SK-N-SH (cell line): ENCODE measurements around the gene CRLF2. TPM values are rescaled to one million over a fixed set of nuclear protein-coding genes. Genes with fewer than 3 reads are reported as not detected.

Experiments used
- CTCF ChIA-PET: fragments of 300-600, 350-600 bp; formaldehyde crosslinking; extraction: SDS; loops from one replicate; lab custom pipeline; 2021; lab: Yijun Ruan, JAX
- POLR2A ChIA-PET: fragments of 350-600 bp; sonication (Branson Sonifier 250); formaldehyde crosslinking; extraction: SDS; loops from one replicate; lab custom pipeline; 2020; ENCODE audit warnings: antibody characterized with exemption, inconsistent platforms; lab: Yijun Ruan, JAX
- DNase-seq: peaks from one replicate; pipeline ENCODE4 v3.0.0; 2012
- H2AFZ ChIP-seq: fragments of 200-600 bp; sonication (generic); 2 replicates; pipeline ENCODE4 v1.8.1; 2016; ENCODE audit warnings: antibody characterized with exemption, mild to moderate bottlenecking, low read depth
- H3F3A ChIP-seq: fragments of 200-600 bp; sonication (generic); replicated peaks from 2 replicates; pipeline ENCODE3; 2016; ENCODE audit warnings: antibody characterized with exemption, mild to moderate bottlenecking; ENCODE audit not compliant: insufficient read depth
- H3K27ac ChIP-seq, 2 experiments: fragments of 200-500 bp in 1 of 2; fragments of 200-600 bp in 1 of 2; sonication (Bioruptor generic) in 1 of 2; sonication (generic), shearing (Covaris generic) in 1 of 2; 2 replicates each; pipeline versions ENCODE4 v1.5.1 to v1.6.1; 2014 to 2016; ENCODE audit warnings: low read depth in 2 of 2, inconsistent platforms in 1 of 2, low read length in 1 of 2, mild to moderate bottlenecking in 1 of 2, mixed read lengths in 1 of 2
- H3K27me3 ChIP-seq: fragments of 200-600 bp; sonication (generic), shearing (Covaris generic); 2 replicates; pipeline ENCODE4 v1.6.1; 2016; ENCODE audit warnings: mixed run types; ENCODE audit not compliant: insufficient read depth
- H3K36me3 ChIP-seq, 2 experiments: fragments of 200-500 bp in 1 of 2; fragments of 200-600 bp in 1 of 2; sonication (Bioruptor generic) in 1 of 2; sonication (generic) in 1 of 2; replicated peaks in 1 of 2; 2 replicates each; pipeline versions ENCODE3 to v1.5.1; 2014 to 2016; ENCODE audit warnings: low read length in 1 of 2, mild to moderate bottlenecking in 1 of 2; ENCODE audit not compliant: insufficient read depth in 2 of 2, control insufficient read depth in 1 of 2
- H3K4me1 ChIP-seq, 2 experiments: fragments of 200-500 bp in 1 of 2; fragments of 200-600 bp in 1 of 2; sonication (Bioruptor generic) in 1 of 2; sonication (generic), shearing (Covaris generic) in 1 of 2; 2 replicates each; pipeline versions ENCODE4 v1.5.1 to v1.6.1; 2014 to 2016; ENCODE audit warnings: low read depth in 1 of 2, low read length in 1 of 2, mixed run types in 1 of 2; ENCODE audit not compliant: insufficient read depth in 2 of 2, control insufficient read depth in 1 of 2
- H3K4me2 ChIP-seq: fragments of 200-600 bp; sonication (generic), shearing (Covaris generic); 2 replicates; pipeline ENCODE4 v1.6.1; 2017; ENCODE audit warnings: mixed run types
- H3K4me3 ChIP-seq, 2 experiments: fragments of 200-500 bp in 1 of 2; fragments of 200-600 bp in 1 of 2; sonication (Bioruptor generic) in 1 of 2; sonication (generic), shearing (Covaris generic) in 1 of 2; 2 replicates each; pipeline versions ENCODE4 v1.5.1 to v1.8.1; 2014 to 2016; ENCODE audit warnings: low read depth in 2 of 2, inconsistent platforms in 1 of 2, low read length in 1 of 2, mild to moderate bottlenecking in 1 of 2, mixed read lengths in 1 of 2, moderate library complexity in 1 of 2
- H3K79me2 ChIP-seq: fragments of 200-600 bp; sonication (generic); 2 replicates; pipeline ENCODE4 v1.8.1; 2017; ENCODE audit warnings: mild to moderate bottlenecking; ENCODE audit not compliant: insufficient read depth
- H3K9ac ChIP-seq: fragments of 200-600 bp; sonication (generic); 2 replicates; pipeline ENCODE4 v1.6.1; 2017; ENCODE audit warnings: mixed run types
- H3K9me2 ChIP-seq: fragments of 200-600 bp; sonication (generic); 2 replicates; pipeline ENCODE4 v1.6.1; 2017; ENCODE audit warnings: mixed run types
- H3K9me3 ChIP-seq: fragments of 200-600 bp; sonication (generic); 2 replicates; pipeline ENCODE4 v1.6.1; 2017; ENCODE audit warnings: mixed run types, mild to moderate bottlenecking, moderate library complexity
- H4K20me1 ChIP-seq: fragments of 200-600 bp; sonication (generic); 2 replicates; pipeline ENCODE4 v1.6.1; 2017; ENCODE audit warnings: mild to moderate bottlenecking, mixed run types; ENCODE audit not compliant: insufficient read depth
- ELF1 ChIP-seq: IDR thresholded peaks from 2 replicates; pipeline ENCODE4 v1.4.0; 2012
- EZH2phosphoT487 ChIP-seq: fragments of 200-600 bp; sonication (generic); IDR thresholded peaks from 2 replicates; pipeline ENCODE4 v1.6.1; 2017; ENCODE audit warnings: low read depth, mixed run types, mild to moderate bottlenecking, antibody characterized with exemption, moderate library complexity, borderline replicate concordance
- FOSL2 ChIP-seq: IDR thresholded peaks from 2 replicates; pipeline ENCODE4 v1.4.0; 2012; ENCODE audit warnings: low read depth, mild to moderate bottlenecking, moderate library complexity, borderline replicate concordance
- FOXJ3 ChIP-seq: sonication (generic); formaldehyde crosslinking; IDR thresholded peaks from 2 replicates; pipeline ENCODE4 v1.5.1; 2020; ENCODE audit warnings: mild to moderate bottlenecking, missing genetic modification reagents
- FOXM1 ChIP-seq: IDR thresholded peaks from 2 replicates; pipeline ENCODE4 v1.4.0; 2012; ENCODE audit warnings: low read depth, mild to moderate bottlenecking
- GATA2 ChIP-seq: sonication (generic); formaldehyde crosslinking; IDR thresholded peaks from 2 replicates; pipeline ENCODE4 v1.5.0; 2020; ENCODE audit warnings: mild to moderate bottlenecking, missing genetic modification reagents
- IRF3 ChIP-seq: fragments of 150-350 bp; IDR thresholded peaks from 2 replicates; pipeline ENCODE4 v1.6.1; 2016; ENCODE audit warnings: mild to moderate bottlenecking, low read depth, low read length
- MAX ChIP-seq: IDR thresholded peaks from 2 replicates; pipeline ENCODE4 v1.4.0; 2012; ENCODE audit warnings: low read depth
- RFX5 ChIP-seq: IDR thresholded peaks from 2 replicates; pipeline ENCODE4 v1.6.1; 2012; ENCODE audit warnings: mild to moderate bottlenecking, improper control_type of control experiment, low read length
- RXRA ChIP-seq: IDR thresholded peaks from 2 replicates; pipeline ENCODE4 v1.4.0; 2012; ENCODE audit warnings: low read depth, mild to moderate bottlenecking, borderline replicate concordance
- SIN3A ChIP-seq: IDR thresholded peaks from 2 replicates; pipeline ENCODE4 v1.6.1; 2012; ENCODE audit warnings: low read depth, mild to moderate bottlenecking, low read length, moderate library complexity, borderline replicate concordance
- YY1 ChIP-seq: IDR thresholded peaks from 2 replicates; pipeline ENCODE4 v1.4.0; 2012; ENCODE audit warnings: low read depth, mild to moderate bottlenecking
- WGBS: methylation state at CpG from one replicate; pipeline ENCODE4 v1.1.6; 2017; ENCODE audit warnings: low lambda C conversion rate; 5-methylcytosine and 5-hydroxymethylcytosine counted together
- polyA plus RNA-seq, 3 experiments: library from polyadenylated mRNA; depleted of rRNA; stranded (reverse); fragments of >200 nt; gene quantifications; 2 replicates each; pipeline ENCODE4 v1.2.3, GENCODE V29; 2012
- TF ChIP-seq, protein P1 (sequence below): IDR thresholded peaks from 2 replicates; pipeline ENCODE4 v1.4.0; 2012; ENCODE audit warnings: low read depth, borderline replicate concordance
- TF ChIP-seq, protein P2 (sequence below): fragments of 200-600 bp; sonication (generic); IDR thresholded peaks from 2 replicates; pipeline ENCODE4 v1.6.1; 2017; ENCODE audit warnings: antibody characterized with exemption, mild to moderate bottlenecking, moderate library complexity

Gene CRLF2
- polyA plus RNA-seq, 1 of the 3 experiments (the other 2 are of a cell fraction), result not detected

GRCh38 chrX:1224954-1225353 lies 12.5 kb upstream of the CRLF2 start:
- H4K20me1 ChIP-seq, result no peaks in the 10 kb centered on the region
- H3F3A ChIP-seq, result no peaks in the 10 kb centered on the region
- H3K27me3 ChIP-seq, result peaks cover 16% of the 10 kb centered on the region; the same call in 1 of the 2 replicates
- POLR2A ChIA-PET, result no interaction called here
- H3K4me3 ChIP-seq, result no peak overlapping the region
- no peak overlapping the region for H3K27ac ChIP-seq
- no peaks in the 10 kb centered on the region for H3K79me2 ChIP-seq
- H3K36me3 ChIP-seq, result no peaks in the 10 kb centered on the region
- H3K4me1 ChIP-seq, result no peaks in the 10 kb centered on the region
- no peak for DNase-seq
- no peak overlapping the region for H3K9ac ChIP-seq
- no peaks in the 10 kb centered on the region for H3K9me3 ChIP-seq
- CTCF ChIA-PET, result no interaction called here
- H3K4me2 ChIP-seq, result no peak overlapping the region
- H3K9me2 ChIP-seq, result no peaks in the 10 kb centered on the region
- no peak overlapping the region for H2AFZ ChIP-seq
- no peak for TF ChIP-seq SIN3A
- TF ChIP-seq ELF1, result no peak
- no peak for TF ChIP-seq RFX5
- TF ChIP-seq, protein P1, sequence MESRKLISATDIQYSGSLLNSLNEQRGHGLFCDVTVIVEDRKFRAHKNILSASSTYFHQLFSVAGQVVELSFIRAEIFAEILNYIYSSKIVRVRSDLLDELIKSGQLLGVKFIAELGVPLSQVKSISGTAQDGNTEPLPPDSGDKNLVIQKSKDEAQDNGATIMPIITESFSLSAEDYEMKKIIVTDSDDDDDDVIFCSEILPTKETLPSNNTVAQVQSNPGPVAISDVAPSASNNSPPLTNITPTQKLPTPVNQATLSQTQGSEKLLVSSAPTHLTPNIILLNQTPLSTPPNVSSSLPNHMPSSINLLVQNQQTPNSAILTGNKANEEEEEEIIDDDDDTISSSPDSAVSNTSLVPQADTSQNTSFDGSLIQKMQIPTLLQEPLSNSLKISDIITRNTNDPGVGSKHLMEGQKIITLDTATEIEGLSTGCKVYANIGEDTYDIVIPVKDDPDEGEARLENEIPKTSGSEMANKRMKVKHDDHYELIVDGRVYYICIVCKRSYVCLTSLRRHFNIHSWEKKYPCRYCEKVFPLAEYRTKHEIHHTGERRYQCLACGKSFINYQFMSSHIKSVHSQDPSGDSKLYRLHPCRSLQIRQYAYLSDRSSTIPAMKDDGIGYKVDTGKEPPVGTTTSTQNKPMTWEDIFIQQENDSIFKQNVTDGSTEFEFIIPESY, result no peak
- TF ChIP-seq FOXJ3 (CRISPR knock-in tag), result no peak
- no peak for TF ChIP-seq FOXM1
- TF ChIP-seq IRF3, result no peak
- no peak for TF ChIP-seq MAX
- 3% methylated on average over 8 of the region's 8 CpGs for WGBS

DNA sequence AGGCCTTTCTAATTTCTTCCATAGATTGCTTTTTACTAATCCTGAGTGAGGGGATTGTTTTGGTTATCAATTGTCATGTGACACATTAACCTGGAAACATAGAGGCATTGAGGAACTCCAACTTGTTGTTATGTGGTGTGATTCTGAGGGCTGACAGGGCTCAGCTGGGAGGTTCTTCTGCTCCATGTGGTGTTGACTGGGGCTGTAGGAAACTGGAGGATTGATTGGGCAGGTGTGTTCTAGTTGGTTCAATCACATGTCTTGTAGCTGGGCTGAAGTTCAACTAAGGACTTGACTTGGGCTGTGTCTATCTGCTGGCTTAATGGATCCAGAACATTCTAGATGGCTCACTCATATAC lies 10.8 kb upstream of the CRLF2 start:
- Histone ChIP-seq H3K27ac (no peak overlapping the region), H3K4me2 (no peak overlapping the region), H2AFZ (no peak overlapping the region), H3K36me3 (no peaks in the 10 kb centered on the region), H3K4me3 (no peak overlapping the region), H3F3A (no peaks in the 10 kb centered on the region), H4K20me1 (no peaks in the 10 kb centered on the region), H3K9me3 (no peaks in the 10 kb centered on the region), H3K4me1 (no peaks in the 10 kb centered on the region), H3K9ac (no peak overlapping the region), H3K27me3 (no peaks in the 10 kb centered on the region), H3K79me2 (no peaks in the 10 kb centered on the region), H3K9me2 (no peaks in the 10 kb centered on the region)
- CTCF ChIA-PET, result no interaction called here
- POLR2A ChIA-PET, result no interaction called here
- no peak for DNase-seq
- no peak for TF ChIP-seq FOSL2
- no peak for TF ChIP-seq GATA2 (CRISPR knock-in tag)
- no peak for TF ChIP-seq IRF3
- TF ChIP-seq YY1, result no peak
- no peak for TF ChIP-seq EZH2phosphoT487
- no peak for TF ChIP-seq RFX5
- TF ChIP-seq, protein P2, sequence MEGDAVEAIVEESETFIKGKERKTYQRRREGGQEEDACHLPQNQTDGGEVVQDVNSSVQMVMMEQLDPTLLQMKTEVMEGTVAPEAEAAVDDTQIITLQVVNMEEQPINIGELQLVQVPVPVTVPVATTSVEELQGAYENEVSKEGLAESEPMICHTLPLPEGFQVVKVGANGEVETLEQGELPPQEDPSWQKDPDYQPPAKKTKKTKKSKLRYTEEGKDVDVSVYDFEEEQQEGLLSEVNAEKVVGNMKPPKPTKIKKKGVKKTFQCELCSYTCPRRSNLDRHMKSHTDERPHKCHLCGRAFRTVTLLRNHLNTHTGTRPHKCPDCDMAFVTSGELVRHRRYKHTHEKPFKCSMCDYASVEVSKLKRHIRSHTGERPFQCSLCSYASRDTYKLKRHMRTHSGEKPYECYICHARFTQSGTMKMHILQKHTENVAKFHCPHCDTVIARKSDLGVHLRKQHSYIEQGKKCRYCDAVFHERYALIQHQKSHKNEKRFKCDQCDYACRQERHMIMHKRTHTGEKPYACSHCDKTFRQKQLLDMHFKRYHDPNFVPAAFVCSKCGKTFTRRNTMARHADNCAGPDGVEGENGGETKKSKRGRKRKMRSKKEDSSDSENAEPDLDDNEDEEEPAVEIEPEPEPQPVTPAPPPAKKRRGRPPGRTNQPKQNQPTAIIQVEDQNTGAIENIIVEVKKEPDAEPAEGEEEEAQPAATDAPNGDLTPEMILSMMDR, result no peak
- TF ChIP-seq RXRA, result no peak
